CD1c-positive myeloid dendritic cell (primary cell): ENCODE results near the gene UBXN1.
"Not testable (repeated sequence)": the region's sequence is repeated elsewhere in the genome, so short reads cannot be mapped to it uniquely, and the experiment has no call there.

Source experiments
- DNase-seq: peaks from one replicate; pipeline ENCODE4 v3.0.0-alpha.2; 2016; ENCODE audit errors: extremely low spot score

UBXN1 gene

GRCh38 chr11:62708793-62709192 lies 29.9 kb upstream of the UBXN1 start:
- DNase-seq, result no peak

DNA sequence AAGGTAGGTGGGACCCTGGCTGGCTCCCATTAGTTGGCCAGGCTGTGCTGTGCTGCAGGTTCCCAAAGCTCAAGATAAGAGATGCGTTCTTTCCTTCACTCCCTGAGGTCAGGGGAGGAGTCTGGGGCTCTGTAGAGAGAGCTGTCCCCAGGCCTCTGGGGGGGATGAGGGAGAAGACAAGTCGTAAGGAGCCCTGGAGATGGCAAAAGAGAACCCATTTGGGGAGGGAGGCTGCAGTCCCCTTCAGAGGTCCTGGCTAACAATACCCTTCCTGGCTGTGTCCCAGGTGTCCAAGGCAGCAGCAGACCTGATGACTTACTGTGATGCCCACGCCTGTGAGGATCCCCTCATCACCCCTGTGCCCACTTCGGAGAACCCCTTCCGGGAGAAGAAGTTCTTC lies 29.5 kb upstream of the UBXN1 start:
- DNase-seq, result no peak

DNA sequence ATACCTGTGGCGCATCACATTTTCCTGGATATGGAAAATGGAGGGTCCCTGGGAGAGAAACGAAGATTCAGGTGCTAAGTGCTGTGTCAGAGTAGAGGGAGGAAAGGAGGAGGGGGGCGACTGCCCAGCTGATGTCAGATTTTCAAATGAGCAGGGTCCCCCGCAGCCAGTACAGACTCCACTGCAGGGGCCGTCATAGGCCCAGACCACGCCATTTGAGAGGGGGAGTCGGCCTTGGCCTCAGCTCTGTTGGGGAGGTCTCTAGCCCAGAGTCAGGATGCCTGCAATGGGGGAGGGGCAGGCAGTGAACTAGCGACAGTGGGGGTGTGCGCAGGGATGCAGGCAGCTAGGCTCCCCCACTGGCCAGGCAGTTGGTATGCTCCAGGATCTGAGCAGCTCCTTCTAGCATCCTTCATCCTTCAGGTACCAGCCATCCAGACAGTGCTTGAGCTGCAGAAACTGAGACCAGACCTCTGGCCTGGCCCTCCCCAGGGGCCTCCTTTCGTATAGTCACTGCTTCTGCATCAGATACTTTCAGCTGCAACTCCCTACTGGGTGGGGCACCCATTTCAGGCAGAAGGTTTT lies 28.5 kb upstream of the UBXN1 start, which contains the start of the genes BSCL2 and GNG3:
Gene BSCL2, minus strand, starts transcription at position 148 of the 585 bp plus-strand sequence. CDS start 229 bp downstream, outside the sequence.
Gene GNG3, plus strand, starts transcription at position 400 of the 585 bp plus-strand sequence. CDS start 620 bp downstream, outside the sequence.
- DNase-seq, result no peak

DNA sequence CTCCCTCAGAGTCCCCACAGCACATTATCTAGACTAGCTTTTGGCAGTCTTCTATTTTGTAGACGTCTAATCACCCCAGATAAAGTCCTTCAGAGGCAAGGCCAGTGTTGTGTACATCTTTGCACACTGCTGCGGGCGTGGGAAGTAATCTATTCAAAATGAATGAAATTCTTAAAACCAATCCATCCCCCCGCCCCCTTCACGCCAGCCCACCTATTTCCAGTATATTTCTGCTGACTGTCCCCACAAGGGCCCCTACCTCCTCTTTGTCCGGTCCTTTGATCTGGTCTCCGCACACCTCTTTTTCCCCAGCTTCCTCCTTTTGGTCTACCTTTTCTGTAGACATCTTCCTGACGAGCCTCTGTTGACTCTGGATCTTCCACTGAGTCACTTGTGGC lies 28.0 kb upstream of the UBXN1 start:
- DNase-seq, result no peak

DNA sequence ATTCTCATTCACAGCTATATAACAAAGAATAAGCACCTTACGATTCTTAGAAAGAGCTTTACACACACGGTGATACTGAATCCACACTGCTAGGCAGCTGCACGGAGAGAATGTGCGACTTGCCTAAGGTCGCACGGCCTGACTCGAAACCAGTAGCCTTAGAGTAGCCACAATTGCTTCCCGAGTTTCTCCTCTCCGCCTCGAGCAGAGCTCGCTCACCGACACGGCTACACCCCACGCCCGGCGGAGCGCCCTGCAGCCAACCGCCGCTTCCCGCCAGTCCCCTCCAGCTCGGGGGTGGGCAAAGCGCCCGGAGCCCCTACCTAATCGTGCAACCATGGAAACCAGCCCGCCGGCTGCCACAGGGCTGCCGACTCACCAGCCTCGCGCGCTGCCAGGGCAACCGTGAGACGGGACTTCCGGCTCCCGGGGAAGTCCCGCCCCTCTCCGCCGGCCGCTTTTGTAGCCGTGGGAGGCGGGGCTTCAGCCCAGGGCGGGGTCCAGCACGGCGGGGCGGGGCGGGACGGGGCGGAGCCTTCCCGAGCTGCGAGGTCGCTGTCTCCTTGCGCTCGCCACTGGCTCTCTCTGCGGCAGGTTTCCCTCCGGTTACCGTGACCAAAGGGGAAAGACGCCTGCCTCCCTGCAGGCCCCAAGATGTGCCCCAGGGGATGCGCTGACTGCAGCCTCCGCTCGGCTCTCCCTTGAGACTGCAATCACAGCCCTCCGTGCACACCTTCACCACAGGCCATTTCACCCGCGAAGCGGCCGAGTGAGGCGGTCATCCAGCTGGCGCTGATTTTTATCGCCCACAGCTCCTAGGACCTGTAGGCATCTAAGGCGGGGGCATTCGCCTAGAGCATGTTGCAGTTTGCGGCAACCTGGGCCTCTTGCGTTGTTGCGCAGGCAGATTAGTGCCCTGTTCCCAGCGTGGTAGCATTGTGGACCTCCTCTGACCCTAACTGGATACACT lies 27.3 kb upstream of the UBXN1 start:
- peak; percentile 98 for DNase-seq

- peak; percentile 38 for DNase-seq
These were observed 26.5 kb upstream of the UBXN1 start for GRCh38 chr11:62705413-62705812.

- peak; percentile 15 for DNase-seq
These were observed 25.0 kb upstream of the UBXN1 start for GRCh38 chr11:62703921-62704320.

- peak; percentile 82 for DNase-seq
These were observed 23.4 kb upstream of the UBXN1 start for GRCh38 chr11:62702246-62702645.

DNA sequence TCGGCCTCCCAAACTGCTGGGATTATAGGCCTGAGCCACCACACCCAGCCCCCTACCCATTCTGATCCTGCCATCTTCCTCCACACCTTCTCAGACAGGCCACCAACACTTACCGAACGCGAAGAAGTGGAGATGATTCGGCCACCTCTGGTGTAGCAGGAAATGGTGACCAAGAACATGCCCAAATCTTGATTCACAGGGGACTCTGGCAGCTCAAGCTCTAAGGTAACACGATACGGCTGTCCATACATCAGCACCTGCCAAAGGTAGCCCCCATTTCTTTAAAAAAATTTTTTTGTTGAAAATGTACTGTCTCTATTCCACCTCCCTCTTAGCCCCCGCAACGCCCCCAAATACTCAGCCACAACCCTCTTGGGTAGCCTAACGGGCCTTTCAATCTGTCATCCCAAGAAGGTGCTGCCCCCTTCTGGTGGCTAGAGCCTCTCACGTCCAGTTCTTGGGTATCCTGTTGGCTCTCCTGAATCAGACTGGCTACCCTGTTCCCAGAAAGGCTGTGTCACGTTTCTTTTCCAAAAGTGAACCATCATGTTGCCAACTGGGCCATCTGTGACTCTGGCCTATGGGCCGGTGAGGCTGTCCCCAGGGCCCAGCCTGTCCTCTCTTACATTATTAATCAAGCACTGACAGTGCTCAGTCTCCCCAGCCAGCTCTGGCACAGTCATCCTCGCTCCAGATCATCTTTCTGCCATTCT lies 15.7 kb upstream of the UBXN1 start:
- peak; percentile 84 for DNase-seq

DNA sequence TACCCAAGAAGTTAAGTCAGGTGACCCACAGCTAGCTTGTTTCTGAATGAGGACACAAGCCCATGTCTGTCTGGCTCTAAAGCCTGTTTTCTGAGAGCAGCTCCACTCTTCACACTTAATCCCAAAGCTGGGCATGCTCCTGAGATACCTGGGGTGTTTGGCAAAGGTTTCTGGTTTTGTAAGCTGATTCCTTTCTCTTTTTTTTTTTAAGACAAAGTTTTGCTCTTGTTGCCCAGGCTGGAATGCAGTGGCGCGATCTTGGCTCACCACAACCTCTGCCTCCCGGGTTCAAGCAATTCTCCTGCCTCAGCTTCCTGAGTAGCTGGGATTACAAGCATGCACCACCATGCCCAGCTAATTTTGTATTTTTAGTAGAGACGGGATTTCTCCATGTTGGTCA lies 14.8 kb upstream of the UBXN1 start:
- not testable (repeated sequence) for DNase-seq

DNA sequence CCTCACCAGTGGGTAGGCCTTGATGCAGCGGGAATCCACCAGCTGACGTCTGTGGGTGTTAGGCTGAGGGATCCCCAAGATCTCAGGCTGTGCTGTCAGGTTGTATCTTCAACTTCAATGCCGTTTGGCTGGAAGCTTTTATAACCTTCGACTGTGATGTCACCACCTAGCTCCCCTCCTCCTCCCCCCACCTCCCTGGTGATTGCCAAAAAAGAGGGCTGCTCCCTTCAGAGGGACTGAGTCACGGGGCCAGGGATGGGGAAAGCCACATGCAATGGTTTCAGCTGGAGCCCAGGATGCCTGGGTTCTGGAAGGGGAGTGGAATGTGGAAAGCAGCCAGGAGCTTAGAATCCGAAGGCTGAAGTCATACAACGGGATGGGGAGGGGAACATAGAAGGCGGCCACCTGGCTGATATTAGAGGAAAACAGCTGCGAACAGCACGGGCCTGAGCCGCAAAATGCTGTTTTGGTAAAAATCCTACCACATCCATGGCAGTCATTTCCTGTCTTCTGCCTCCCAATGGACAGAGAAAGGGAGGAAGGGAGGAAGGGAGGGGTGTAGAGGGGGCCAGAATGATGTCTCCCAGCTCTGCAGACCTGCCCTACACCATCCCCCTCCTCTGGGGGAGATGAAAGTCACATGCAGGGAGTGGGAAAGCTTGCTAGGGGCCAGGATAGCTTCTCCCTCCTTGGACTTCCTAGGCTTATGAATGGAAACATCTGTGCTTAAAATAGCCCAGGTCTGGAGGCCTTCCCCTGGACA lies 10.7 kb upstream of the UBXN1 start, which contains the start of gene LRRN4CL:
Gene LRRN4CL, minus strand, starts transcription at position 110 of the 763 bp plus-strand sequence. CDS start 1,022 bp downstream, outside the sequence.
- no peak for DNase-seq

DNA sequence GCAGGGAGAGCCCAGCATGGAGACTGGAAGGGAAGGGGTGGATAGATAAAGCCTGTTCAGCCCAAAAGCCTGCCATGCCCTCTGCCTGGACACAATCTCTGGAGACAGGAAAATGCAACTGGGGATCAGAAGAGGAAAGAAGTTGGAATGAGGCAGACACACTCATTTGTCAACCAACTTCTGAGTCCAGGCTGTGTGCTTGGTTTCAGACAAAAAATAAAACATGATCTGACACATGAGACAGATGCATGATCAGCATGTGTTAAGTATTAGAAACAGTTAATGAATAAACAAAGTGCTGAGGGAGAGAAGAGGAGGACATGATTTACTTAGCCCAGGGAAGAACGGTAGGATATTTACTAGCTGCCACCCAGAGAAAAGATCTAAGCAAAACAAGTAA lies 9.6 kb upstream of the UBXN1 start:
- DNase-seq, result no peak

GRCh38 chr11:62687508-62688396 lies 8.9 kb upstream of the UBXN1 start:
- DNase-seq, result no peak

GRCh38 chr11:62682518-62682917 lies 3.6 kb upstream of the UBXN1 start:
- DNase-seq, result no peak

GRCh38 chr11:62680825-62681240 lies 2.0 kb upstream of the UBXN1 start:
- peak; percentile 64 for DNase-seq

GRCh38 chr11:62678433-62678769 lies 472 bp downstream of the UBXN1 start:
- DNase-seq, result no peak

- DNase-seq, result no peak
These were observed 1.2 kb downstream of the UBXN1 start for GRCh38 chr11:62677714-62678113.

- DNase-seq, result no peak
These were observed 1.7 kb downstream of the UBXN1 start for GRCh38 chr11:62677156-62677555.

DNA sequence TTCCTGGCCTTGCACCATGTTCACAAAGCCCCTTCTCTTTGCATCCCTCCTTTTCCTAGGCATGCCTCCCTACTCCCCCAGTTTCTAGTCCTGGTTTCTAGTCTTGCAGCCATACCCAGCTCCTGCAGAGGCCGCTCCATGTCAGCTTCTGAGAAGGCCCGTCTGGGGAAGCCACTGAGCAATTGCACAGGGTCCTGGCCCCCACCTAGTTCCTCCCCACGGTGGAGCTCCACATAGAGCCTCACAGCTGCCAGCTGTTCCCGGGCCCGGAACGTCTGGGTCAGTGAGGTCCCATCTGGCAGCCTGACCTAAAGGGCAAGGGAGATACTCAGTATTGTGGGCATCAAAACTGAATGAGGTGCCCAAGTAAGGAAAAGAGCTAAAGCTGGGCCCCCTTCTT lies 2.2 kb downstream of the UBXN1 start:
- DNase-seq, result no peak

- not testable (repeated sequence) for DNase-seq
These were observed 3.5 kb downstream of the UBXN1 start for GRCh38 chr11:62675415-62675814.

DNA sequence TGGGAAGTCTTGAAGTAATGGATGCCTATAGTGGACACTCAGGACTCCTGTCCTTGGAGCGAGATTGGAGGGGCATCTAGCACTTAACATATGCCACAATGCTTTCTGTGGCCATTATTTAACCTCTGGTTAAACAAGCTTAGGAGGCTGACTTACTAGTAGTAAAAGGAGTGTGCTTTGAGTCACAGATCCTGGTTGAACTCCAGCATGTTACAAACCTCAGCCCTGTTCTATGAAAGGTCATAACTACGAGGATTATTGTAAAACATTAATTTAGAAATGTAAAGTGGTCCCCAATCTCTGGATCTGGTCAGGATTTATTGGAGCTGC lies 5.7 kb downstream of the UBXN1 start:
- no peak for DNase-seq
